ENCODE measurements around the gene EPDR1. TPM values are rescaled to one million over a fixed set of nuclear protein-coding genes. Genes with fewer than 3 reads are reported as not detected.
A peak's percentile ranks its signal among the peaks of the same experiment; 100 is the strongest.

EPDR1 gene
- 102 TPM for polyA plus RNA-seq (ENCODE audit: insufficient read length)

DNA sequence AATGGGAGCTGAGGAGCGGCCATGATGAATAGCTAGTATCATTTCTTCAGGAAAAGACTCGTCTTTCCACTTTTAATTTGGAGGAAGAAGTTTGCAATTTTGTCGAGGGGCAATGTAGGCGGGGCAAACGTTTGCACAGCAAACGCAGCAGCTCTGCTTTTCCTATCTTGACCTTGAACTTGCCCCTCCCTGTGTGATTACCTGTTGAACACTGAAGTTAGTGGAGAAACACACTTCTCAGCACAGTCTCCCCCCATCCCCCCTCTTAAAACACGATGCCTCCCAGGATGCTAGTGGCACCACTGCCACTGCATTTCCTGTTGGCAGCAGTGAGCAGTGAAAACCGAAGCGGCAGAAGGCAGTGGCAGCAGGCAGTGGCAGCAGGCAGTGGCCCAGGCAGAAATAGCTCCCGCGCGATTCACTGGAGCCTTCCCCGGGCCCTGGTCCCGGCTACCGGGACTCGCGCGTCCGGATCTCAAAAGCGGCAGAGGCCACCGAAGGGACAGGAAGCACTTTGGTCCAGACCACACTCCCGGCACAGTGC, at the start of gene EPDR1:
EPDR1 (plus strand) TSS at position 336 of the 544 bp plus-strand sequence. CDS start 300 bp downstream, outside the sequence.
- DNase-seq, result peak; percentile 53

DNA sequence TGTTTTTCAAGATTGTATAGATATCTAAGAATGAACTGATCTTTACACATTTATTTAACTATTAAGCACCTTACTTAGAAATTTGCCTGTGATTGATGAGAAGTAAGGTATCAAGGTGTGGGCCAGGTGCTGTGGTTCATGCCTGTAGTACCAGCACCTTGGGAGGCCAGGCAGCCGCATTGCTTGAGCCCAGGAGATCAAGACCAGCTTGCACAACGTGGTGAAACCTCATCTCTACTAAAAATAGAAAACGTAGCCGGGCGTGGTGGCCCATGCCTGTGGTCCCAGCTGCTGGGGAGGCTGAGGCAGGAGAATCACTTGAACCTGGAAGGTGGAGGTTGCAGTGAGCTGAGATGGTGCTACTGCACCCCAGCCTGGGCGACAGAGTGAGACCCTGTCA, 38.4 kb upstream of the EPDR1 start:
- DNase-seq, result no peak

DNA sequence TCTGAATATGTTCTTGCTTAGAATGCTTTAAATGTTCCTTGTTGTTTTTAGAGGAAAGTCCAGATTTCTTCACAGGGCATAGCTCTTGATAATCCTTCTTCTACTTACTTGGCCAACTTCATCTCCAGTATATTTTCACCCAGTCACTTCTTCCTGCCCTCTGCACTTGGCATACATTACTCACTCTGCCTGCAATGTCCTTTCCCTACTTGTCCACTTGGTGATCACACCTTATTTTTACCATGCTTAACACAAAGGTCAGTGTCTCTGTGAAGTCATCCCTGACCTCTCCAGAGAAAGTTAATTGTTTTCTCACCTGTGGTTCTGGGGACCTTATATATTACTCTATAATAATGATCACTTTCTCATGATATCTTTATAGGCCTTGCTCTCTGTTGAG, 27.1 kb upstream of the EPDR1 start:
- no peak for DNase-seq

DNA sequence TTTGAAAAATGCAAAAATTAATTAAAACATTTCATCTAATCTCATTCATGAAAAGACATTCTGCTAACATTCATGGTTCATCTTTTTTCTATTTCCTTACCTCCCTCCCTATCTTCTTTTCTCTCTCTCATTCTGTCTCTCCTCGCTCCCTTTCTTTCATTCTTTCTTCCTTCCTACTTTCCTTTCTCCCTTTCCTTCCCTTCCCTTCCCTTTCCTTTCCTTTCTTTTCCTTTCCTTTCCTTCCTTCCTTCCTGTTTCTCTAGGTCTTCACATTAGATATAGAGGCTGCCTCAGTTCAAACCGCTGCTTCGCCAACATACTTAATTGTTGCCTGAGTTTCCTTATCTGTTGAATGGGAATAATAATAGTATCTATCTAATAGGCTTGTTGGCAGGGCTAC, 25.8 kb upstream of the EPDR1 start:
- no peak for DNase-seq

DNA sequence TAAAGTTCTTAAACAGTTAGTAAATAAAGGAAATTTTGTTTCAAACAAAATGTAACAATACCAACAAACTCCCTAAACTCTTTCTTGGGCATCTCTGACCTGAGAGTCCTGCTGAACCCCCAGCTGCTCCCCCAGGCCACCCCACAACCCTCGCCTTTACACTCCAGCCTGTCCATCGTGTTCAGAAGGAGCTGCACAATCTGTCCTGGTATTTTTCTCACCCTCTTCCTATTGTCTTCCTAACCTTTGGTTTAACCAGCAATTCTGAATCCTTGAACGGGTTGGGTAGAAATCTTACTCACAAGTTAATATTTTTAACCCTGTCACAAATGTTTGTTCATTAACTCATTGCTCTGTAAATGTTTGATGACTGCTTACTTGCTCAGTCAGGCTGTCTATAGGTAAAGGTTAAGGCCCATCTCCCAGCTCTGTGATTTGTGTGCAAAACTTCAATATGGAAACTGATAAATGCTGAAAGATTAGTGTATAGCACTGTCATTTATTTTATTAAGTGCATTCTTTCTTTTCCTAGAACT, 20.7 kb upstream of the EPDR1 start:
- no peak for DNase-seq

DNA sequence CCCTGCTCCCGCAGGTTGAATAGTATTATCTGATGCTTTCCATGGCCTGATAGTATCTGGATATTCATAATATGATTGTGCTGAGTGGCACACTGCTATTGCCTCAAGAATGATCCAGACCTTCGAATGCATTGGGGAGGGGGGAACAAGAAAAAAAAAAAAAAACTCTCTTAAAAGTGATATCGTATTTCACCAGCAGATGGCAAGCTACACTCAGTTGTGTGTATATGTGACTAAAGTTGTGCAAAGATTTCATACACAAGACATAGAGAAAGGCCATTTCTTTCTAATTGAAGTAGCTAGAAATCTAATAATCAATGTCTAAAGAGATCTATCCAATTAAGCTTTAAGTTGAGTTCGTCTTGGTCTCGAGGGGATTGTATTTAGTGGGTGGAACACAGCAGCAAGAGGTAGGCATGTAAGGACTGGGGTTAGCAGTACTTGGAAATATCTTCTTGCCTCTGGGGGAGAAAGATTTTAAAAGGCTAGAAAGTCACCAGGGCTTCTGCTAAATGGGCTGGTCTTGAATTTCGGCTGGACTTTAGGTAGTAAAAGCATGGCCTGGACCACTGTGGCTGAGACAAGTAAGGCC, 19.1 kb upstream of the EPDR1 start:
- no peak for DNase-seq

DNA sequence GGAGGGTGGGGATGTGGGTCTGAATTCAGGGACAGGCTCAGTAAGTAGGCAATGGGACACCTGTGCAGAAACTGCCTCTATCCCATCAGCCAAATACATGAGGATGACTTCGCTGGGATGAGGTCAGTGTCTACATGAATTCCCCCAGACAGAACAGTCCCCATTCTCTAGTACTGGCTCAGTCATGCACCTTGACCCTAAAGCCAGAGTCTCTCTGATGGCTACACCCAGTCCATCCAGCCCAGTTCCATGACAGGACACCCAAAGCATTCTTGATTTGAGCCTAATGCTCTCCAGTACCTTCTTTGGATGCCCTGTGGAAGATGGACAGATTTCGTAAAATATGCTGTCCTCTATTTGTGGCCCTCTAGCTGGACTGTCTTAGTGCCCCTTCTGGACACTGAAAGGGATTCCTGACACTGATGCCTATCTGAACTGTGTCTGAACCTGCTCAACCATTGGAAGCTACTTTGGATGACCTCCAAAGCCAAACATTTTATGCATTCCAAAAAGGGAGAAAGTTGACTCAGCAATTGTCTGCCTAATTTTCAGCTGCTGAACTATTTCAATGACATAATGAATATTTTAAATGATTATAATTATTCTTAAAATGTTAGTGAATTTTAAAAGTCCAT, 18.4 kb upstream of the EPDR1 start:
- DNase-seq, result no peak

DNA sequence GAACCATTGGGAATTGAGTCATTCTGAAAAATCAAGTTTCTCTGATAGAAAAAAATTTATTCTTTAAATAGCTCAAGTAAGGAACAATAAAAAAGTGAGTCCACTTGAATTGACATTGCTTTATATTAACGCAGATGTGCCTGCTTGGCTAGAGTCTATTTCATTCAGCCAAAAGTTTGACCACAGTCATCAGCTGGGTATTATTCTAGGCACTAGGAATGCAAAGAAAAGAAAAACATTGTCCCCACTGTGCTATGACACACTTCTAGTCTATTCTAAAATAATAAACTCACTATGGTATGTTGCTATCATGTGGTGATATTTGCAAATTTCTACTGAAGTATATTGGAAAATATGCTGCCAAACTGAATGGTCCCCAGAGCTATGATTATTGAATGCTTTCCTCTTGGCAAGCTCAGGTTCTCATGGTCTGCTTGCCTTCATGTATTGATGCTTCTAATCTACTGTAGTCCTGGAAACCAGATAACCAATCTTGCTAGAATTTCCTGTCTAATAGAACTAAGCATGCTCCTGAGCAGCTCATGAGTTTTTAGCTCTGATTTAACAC, 12.1 kb upstream of the EPDR1 start:
- DNase-seq, result no peak

DNA sequence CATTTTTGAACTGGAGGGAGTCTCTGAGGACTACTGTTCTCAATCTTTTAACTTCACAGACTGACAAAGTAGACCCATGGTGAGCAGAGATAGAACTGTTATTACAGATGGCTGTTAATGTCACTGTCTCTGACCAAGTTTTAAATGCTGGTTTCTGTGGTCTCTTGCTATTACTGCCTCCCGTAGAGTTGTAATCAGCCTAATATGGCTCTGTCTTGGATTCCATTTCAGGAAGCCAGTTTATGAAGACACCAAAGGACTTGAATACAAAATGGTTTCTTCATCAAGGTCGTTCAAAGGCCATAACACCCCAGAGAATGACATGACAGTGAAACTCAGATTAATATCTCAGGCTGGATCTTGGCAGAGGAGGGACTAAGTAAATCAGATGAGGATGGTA, 7.7 kb upstream of the EPDR1 start:
- no peak for DNase-seq

DNA sequence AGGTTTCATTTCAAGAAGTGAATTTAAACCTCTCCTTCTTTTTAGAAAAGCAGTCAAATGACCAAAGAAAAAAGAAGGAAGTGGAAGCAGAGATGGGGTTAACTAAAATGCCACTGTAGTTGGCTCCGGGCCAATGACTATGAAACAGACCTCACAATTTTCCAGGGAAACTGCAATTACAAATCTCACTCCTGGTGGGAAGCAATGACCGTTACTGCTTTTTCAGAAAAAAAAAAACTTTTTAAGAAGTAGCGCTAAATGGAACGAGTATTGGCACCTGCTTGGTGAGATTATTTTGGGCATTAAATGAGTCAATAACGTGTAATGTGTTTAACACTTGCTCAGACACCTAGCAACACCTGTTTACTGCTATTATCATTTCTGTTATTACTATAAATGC, 5.0 kb upstream of the EPDR1 start:
- peak; percentile 62 for DNase-seq

DNA sequence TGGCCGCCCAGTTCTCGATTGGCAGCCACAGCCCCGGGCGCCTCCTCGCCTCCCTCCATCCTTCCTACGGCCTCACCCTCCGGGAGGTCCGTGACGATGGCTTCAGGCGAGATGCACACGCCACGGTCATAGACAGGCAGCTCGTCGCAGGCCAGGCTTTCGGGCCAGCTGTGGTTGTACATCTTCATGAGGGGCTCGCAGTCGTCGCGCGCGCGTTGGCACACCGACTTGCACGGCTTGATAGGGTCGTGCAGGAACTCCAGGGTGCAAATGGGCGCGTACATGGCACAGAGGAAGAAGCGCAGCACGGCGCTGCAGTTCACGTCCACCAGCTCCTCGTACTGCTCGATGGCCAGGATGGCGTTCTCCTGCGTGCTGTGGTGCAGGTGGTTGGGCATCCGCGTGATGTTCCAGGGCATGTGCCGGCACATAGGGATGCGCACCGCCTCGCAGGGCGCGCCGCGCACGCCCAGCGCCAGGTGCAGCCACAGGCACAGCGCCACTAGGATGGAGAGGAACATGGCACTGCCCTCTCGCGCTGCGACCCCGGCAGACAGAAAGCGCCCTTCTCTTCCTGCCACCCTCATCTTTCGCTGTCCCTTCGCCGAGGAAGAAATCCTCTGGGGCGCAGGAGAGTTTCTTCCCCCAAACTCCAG, 4.3 kb upstream of the EPDR1 start:
- peak; percentile 57 for DNase-seq

DNA sequence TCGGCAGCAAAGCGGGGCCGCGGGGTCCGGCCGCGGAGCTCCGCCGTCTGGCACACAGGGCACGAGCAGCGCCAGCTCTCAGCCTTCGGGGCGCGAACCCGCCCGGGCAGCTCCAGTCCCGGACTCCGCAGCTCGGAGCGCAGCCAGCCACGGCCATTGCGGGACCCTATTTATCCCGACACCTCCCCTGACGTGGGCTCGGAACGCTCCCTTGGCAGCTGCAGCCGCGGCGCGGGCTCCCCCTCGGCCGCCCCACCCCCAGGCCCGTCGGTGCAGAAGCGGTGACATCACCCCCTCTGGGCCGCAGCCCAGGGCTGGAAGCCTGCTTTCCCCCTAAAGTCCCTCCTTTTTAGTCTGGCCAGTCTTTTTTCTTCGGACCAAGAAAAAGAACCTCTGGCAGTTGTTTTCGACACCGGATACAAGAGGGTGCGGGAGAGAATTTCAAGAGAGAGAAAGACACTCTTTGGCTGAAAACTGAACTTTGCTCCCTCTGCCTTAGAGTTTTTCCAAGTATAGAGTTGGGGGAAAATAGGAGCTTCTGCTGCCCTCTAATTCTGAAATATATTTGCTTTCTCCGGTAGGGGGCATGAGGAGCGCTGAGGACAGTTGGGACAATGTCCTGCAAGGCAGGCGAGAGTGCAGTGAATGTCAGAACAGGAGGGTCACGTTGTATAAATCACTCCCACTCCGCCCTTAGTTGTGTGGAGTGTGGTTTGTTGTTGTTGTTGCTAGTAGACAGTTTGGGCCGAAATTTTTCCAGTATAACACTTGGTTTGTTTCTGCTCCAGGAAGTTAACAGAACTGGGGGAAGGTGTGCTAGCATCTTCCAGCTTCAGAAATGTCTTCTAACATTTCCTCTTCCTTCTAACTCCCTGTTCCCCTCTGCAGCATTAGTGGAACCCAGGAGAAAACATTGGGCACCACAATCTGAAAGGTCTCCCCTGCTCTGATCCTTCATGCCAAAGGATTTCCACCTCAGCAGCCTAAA, 3.5 kb upstream of the EPDR1 start, which contains the start of gene SFRP4:
SFRP4 (minus strand) TSS at position 145 of the 988 bp plus-strand sequence. CDS start 280 bp downstream, outside the sequence.
- peak; percentile 91 for DNase-seq

DNA sequence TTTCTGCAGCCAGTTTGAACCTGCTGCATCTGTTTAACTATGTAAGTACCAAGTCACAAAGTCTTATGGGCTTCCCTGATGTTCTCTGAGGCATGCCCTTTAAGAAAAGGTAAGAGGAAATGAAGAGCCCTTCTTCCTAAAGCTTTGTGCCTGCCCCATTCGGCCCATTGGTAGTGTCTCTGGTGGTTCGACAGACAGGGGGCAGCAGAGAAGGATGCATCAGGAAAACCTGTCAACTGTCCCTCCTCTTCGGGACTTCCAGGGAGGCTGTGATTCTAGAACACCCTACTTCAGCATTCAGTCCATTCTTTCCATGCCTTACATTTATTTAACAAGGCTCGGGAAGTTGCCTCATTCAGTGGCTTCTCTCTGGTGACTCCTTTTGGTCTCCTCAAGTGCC, 1.9 kb upstream of the EPDR1 start:
- DNase-seq, result no peak

DNA sequence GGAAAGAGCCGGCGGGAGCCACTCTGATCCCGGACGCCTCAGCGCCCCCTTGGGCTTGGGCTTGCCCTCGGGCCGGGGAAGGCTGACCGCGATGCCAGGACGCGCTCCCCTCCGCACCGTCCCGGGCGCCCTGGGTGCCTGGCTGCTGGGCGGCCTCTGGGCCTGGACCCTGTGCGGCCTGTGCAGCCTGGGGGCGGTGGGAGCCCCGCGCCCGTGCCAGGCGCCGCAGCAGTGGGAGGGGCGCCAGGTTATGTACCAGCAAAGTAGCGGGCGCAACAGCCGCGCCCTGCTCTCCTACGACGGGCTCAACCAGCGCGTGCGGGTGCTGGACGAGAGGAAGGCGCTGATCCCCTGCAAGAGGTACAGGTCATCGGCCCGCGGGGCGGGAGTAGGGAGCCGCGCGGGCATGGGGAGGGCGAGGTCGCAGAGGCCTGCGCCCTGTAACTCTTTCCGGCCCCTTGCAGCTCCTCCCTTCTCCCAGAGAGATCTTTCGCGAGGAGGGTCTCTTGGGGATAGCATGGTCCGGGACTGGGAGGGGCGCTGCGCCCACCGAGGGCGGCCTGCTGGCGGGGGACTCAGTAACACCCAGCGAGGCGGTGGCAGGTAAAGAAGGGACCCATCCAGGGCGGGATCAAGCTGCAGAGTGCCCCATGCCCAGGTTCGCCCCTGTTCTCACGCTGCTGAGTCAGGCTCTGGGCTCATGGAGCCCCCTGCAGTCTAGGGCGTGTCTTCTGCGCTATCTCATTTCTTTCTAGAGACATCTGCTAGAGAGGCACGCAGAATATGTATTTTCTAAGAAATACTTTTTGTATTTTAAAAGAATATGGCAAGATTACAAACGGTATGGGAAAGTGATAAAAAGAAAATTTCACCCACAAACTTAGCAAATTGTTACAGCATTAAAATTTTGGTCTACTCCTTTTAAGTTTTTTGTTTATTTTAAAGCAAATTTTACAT, 687 bp downstream of the EPDR1 start:
- DNase-seq, result peak; percentile 63

DNA sequence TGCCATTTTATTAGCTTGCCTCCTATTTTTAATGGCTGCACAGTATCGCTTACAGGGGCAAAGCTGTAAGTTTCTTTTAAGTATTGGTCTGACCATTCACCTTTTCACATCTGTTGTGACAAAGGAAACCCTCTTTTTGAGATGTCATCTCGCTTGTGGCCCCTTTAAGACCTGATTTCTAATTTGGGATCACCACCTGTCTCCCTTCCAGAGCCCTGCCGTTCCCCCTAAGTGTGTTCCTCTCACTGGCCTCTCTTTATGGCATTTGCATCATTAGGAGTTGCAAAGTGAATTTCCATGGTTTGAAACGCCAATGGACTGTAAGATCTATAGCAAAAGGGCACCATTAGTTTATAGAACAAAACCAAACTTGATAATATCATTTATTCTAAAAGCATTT, 1.4 kb downstream of the EPDR1 start:
- no peak for DNase-seq

DNA sequence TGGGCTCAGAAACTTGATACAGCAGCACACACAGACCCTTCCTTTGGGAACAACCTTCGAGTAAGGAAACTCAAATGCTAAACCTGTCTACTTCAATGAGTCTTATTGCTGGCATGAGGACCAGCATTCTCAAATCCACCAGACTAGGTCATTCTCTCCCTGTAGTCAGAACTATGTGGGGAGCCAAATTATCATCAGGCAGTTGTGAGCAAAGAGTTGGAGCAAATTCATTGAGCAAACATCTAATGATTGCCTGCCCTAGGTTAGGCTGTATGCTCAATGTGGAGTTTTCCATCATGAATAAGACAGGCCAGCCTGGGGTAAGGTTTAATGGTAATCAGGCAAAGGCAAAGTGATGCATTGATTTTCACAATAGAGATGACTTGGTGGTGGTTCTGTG, 3.6 kb downstream of the EPDR1 start:
- DNase-seq, result peak; percentile 35

DNA sequence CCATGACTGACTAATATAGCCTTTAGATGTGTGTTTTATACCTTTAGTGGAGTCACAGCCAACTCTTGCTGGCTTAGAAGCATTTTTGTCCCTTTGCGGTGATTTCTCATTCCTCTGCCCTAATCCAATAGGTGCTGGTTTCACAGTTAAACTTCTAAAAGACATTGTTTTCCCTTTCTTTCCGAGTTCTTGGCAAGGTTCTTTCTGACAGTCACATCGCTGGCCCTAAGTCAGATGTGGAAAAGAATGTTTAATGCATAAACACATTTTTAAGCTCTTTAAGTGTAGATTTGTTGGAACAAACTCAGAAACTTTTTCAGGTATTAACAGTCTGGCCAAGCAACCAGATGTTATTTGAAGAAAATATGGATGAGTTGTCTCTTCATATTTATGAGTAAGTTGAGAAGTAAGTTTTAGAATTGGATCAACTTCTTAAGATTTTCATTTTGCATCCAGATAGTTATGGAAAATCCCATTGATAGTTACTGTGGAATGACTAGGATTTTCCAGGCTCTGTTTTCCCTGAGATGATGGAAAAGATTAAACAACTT, 4.1 kb downstream of the EPDR1 start:
- peak; percentile 77 for DNase-seq

DNA sequence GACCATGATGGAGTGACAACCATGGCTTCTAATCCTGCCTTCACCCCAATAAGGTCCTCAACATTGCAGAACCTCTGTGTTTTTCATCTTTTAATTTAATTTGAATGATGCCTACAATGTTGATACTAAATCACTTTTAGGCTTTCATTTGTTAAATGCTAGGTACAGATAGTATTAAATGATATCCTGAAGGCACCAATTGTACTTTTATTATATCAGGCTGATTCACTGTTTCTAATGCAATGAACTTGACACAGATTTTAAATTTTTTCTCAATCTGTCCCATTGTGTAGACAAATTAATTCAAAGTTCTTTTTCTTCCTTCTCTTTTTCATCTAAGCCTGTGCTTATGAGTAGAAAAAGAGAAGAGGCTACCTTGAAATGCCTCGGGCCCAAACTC, 5.2 kb downstream of the EPDR1 start:
- DNase-seq, result no peak

DNA sequence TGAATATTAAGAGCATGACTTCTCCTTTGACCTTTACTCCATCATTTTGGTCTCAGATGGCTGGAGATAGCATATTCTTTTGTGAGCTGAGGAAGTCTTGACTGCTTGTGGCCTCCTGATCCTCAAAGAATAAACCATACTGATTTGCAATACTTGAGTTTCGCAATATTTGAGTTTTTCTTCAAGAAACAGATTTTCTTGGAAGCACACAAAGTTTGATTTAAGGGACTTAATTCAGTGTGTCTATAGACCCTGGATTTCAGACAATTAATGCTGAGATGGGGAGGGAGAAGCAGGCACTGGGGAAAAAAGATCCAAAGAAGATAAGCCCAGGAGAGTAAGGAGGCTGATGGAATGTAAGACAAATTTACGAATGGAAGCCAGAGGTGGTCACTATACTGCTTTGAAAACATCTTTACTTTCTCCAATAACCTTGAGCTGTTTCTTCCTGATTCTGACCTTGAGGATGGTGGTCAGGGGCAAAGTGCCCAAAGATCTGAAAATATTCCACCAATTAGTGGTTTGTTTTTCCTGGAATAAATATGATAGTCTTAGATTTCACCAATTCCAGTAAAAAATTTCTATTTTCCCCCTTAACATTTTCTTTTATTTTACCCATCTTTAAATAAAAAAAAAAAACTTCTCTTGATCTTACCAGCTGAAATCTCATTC, 7.5 kb downstream of the EPDR1 start:
- no peak for DNase-seq

DNA sequence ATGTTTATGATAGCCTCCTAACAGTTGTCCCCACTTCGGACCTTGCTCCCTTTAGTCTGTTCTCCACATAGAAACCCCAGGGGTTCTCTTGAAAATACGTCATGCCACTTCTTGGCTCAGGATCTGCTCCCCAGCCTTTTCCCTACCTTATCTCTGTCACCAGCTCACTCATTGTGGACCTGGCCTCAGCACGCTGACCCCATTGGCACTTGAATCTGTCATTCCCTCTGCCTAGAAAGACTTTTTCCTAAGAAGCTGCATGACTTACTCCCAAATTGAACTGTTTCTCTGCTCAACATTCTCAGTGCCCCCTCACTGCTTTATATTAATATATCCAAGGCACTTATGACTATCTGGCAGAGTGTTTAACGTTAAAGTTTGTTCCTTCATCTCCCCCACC, 8.4 kb downstream of the EPDR1 start:
- no peak for DNase-seq

Measured in hindlimb muscle (tissue), 1 donor.